HG03460 (cell line): ENCODE measurements around the gene CRABP1.

Experiments
- ATAC-seq: cut with Tn5 transposase; IDR thresholded peaks from one replicate; pipeline ENCODE4 v1.9.1; 2021; ENCODE audit not compliant: unreplicated experiment

CRABP1 gene

DNA sequence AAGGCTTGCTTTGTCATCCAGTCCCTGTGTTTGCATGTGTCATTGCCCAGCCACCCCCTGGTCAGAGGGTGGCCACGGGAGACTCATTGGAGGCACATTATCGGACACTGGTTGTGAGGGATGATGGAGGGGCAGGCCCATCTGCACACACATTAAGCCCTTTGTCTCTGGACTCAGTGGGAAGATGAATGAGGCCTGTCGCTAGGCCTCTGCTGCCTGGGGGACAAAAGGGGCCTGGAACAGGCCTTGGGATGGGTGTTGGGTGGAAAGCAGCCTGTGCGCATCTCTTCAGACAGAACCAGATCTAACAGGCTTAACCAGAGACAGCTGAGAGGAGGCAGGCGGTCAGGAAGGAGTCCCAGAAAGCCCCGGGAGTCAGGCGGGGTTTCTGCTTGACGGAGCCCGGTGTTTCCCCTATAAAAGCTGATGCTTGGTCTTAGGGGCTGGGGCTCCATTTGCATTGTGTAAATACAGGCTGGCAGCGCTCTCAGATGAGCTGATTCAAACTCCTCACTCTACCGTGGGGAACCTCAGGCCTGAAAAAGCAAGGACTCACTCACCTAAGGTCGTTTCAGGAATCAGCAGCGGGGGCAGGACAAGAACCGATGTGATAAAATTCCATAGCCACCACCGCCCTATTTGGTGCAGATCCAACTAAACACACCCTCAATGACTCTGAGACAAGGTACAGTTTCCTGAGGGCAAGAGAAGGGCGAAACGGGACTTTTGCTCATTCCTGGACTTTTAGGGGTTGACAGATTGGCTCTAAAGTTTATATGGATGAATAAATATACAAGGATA lies 23.7 kb upstream of the CRABP1 start:
- ATAC-seq = no peak

DNA sequence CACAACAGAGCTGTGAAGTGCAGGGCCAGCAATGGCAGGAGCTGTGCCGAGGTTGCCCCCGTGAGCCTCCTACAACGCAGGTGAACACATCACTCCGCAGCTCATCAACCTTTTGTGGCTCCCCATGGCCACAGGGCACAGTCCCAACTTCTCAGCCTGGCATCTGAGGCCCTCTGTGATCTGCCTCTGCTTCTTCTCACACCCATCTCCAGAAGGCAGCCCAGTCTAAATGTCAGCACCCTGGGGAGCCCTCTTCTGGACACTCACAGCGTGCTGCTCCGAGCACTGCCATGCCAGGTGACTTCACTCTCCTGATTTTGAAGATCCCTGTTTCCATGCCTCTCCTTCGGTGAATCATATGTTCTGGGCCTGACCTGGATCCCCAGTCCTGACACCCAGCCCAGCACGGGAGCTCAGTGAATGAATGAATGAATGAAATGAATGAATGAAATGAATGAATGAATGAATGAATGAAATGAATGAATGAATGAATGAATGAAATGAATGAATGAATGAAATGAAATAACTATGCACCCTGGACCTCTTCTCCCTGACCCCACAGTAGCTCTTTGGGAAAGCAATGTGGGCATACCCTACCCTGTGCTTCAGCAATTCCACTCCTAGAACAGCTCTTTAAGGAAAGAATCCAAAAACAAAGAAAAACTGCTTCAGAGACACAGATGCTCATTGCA lies 22.9 kb upstream of the CRABP1 start:
- ATAC-seq = no peak

DNA sequence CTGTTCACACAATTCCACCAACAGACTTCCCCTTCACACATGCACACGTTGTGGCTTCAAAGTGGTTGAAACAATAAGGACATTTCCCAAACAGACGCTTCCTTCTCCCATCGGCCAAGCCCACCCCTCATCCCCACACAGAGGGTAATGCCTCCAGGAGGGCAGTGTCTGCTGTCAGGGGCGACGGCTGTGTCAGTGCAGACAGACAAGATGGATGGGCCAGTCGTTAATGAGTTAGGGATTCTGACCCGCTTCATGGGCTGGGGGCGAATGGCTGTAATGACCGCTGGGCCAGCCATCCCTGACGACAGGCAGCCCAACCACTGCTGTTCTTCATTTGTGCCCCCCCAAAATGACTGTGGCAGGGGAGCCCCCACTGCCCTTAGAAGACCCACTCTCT lies 20.6 kb upstream of the CRABP1 start:
- ATAC-seq = no peak

DNA sequence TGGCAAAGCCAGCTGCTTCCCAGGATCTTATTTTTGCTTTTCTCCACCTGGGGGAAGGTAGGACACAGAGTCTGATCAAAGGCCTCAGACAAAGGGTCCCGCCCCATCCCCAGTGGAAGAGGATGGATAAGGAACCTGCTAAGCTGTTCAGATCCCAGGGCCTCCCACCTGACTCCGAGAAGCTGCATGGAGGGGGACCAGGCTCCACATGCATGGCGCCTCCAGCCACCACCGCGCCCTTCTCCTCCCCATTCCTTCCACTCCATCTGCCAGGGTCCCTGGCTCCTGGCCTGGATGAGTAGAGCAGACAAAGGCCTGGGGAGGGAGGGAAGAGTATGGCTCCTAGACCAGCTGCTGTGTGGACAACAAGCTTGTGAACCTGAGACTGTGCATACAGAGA lies 20.0 kb upstream of the CRABP1 start:
- ATAC-seq = no peak

DNA sequence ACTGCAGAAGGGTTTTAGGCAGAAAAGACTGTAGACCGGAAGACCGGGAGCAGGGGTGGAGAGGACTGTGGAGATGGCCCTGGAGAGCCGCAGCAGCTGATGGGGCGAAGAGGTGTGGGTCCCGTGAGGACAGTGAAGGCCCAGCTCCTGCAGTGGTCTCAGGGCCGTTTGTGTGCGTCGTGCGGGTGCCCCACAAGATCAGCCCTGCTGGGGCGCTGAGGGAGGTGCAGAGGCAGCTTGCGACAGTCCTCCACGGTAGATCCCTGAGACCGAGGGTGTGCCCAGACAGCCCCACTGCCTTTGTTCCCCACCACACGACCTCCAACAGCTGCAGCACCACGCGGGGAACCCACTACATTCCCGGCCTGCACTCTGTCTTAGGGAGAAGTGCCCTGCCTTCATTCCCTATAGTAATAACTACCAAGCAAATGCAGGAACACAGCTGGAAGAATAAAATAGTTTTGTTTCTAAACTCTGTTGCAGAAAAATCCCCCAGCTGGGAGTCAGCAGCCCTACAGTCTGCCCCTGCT lies 19.0 kb upstream of the CRABP1 start:
- ATAC-seq = no peak

DNA sequence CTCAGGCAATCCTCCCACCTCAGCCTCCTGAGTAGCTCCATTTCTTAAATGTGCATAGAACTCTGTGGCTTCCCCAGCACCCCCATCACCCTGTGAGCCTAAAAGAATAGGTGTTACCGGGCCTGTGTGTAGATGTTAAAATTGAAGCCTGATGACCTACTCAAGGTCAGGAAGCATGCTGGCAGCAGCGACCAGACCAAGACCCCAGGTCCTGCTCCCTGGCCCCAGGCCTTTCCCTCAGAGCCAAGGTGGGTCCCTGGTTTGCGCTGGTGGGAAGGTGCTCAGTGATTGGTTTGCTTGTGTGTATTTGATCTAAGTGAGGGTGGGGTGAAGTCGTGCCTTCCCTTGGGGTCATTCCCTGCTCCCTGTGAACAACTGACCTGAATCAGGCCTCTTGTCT lies 18.4 kb upstream of the CRABP1 start:
- ATAC-seq = no peak

DNA sequence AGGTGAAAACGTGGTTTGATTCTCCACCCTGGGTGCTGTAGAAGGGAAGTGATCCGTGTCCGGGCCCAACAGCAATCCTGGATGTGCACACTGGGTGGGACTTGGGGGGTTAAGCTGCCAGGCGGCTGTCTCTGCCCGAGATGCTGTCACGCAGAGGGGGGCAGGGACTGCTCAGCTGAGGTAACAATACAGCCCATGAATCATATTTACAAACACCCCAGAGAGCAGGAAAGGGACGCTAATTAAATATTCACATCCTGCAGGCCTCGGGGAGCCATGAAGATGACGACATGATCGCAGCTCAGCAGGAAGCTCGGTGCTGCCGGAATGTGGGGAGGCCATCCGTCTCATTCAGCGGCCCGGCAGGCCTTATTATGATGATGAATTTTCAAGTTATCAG lies 17.9 kb upstream of the CRABP1 start:
- no peak for ATAC-seq

DNA sequence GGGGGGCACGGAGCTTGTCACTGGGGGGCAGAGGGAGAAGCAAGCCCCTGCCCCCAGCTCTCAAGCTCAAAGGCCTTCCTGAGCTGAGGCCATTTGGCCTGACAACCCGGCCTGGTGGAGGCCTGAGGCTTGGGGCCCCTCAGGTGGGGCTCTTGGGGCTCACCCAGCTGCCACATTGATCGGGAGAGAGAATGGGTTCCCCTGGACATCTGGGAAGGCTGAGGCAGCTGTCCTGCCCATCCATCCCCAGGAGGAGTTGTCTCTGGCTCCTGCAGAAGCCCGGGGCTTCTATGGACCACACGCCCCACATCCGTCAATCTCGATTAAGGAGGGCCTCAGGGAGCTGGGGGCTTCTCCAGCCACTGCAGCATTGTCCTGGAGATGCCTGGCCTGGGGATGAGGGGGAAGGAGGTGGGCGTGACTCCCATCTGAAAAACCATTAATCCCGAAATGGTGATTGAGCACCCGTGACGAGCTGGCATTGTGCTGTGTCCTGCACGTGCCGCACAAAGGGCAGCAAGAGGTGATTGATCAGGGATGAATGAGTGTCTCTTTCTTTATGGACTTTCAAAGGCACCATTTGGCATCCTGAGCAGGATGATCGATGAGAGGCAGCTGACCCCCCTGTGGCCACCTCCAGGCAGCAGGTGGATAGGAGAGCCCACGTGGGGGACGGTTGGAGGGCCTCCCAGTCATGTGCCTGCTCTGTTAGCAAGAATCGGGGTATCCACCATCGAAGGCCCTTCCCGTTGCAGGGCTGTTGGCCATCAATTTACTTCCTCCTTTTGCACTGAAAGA lies 17.2 kb upstream of the CRABP1 start:
- no peak for ATAC-seq

DNA sequence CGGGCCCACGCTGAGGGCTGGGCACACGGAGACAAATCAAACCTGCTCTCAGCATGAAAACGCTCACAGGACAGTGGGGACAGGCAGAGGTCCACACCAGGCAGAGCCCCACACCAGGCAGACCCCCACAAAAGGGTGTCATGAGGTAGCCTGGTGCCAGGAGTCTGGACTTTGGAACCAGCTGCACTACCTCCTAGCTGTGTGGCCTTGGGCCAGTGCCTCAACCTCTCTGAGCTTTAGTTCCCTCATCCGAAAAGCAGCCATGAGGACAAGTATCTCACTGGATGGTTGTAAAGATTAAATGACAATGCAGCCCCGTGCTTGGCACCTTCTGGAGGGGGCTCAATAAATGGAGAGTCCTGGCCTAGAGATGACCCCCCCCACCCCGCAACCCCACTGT lies 16.5 kb upstream of the CRABP1 start:
- ATAC-seq = no peak

DNA sequence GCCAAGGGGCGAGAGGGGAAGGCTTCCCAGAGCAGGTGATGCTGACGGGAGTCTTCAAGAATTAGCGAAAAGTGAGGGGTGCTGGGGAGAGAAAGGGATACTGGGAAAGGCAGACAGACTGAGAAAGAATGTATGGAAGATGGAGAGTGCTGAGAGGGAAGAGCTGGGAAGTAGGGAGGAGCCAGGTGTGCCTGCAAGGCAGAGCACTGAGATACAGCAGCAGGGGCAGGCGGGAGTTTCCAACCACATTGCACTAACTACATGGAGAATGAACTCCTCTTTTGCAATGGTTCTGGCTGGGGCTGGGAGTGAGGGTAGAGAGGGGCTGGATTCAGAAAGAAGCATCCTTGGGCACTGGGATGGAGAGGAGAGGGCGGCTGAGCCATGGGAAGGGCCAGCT lies 16.0 kb upstream of the CRABP1 start:
- no peak for ATAC-seq

DNA sequence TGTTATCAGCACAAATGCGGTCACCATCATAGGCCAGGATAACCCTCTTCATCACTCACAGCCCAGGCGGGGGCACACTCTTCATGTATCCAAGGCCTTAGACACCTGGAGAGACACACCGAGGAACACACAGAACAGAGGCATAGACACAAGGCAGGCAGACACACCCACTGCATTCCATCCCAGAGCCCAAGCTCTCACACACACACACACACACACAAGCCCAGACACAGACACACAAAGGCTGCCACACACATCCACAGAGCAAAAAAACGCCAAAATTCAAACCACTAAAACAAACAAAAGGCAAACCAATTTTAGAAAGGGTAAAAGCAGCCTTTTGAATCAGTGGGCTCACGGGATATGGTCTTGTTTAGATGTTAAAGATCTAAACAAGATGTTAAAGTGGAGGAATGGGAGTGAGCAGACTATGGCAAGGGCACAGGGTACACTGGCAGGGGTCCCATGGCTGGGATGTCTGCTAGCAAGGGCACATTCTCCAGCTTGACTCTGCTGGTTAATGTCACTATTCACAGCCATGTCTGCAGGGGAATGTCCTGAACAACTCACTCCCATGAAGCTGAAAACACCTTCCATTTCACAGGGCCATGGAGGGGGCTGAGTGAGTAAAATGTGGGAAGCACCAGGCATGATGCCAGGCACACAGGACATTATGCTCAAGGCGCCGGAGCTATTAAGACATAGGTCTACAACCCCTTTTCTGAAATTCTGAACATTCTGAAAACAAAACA lies 14.9 kb upstream of the CRABP1 start:
- ATAC-seq = no peak

DNA sequence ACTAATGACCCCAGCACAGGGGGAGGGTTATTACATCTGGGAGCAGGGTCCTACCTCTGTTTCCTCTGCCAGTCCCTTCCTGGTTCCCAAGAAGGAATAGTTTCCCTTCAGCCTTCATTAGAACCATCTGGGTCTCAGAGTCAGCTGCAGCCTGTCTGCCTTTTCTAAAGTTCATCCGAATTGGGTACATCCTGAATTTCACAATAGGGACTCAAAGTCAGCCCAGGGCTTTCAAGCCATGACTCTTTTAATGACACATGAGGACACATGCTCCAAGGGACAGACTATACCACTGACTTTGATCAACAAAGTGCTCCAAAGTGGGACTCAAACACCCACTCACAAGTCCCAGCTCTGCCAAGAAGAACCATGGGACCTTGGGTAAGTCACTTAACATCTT lies 12.7 kb upstream of the CRABP1 start:
- no peak for ATAC-seq

DNA sequence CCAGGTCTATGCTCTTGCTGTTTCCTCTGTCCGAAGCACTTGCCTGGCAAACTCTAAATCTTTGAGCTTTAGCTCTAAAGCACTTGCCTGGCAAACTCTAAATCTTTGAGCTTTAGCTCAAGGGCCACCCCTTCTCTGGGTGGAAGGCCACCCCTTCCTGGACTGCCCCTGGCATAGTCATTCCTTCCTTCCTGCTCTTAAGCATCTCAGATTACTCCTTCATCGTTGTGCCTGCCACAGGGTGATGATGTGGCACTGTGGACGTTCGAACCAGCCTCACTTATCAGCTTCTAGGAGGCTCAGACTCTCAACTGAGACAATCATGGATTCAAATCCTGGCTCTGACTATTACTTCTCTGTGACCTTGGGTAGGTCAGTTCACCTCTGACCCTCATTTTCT lies 10.5 kb upstream of the CRABP1 start:
- ATAC-seq = no peak

DNA sequence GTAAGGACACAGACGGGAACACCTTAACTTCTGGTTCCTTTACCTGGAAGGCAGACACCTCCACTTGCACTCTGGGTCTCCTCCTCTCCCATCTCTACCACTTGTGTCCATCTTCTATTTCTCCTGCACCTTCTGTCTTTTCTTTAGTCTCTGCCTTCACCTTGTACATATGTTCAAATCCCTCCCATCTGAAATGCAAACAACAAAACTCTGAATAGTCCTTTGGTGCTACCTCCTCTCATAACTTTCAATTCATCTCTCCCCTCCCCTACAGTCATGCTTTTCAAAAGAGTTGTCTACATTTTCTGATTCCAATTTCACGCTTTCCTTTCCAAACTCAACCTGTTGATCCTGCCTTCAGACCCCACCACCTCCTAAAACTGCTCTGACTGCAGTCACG lies 5.3 kb upstream of the CRABP1 start:
- ATAC-seq = no peak

DNA sequence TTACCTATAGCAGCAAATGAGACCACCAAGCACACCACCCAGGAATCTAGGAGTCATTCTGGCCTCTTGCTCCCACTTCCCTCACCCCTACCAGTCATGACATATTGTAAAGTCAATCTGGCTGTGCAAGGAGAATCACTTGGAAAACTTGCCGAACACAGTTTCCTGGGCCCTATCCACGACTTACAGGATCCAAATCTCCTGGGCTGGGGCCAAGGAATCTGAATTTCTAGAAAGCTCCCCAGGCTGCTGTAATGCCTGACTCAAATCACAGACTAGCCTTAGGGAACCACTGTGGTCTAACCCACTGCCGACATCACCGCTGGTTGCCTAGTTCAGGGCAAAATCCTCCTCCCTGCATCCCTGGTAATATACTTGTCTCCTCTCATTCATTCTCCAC lies 4.2 kb upstream of the CRABP1 start:
- no peak for ATAC-seq

DNA sequence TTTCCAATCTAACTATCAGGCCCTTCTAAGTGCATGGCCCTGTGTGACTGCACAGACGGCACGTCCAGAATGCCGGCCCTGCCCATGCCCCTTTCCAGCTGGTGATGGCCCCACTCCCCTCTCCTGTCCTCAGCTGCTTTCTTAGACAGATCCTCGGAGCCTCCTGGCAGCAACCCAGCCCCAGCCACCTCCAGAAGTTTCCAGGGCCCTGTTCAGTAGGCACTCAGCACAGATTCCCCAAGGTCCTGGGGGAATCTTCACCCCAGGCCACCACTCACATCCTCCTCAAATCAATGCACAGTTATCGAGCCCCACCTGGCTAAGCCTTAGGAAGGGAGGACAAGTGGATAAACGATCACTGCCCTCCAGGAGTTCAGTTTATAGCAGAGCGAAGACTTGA lies 1.4 kb upstream of the CRABP1 start:
- ATAC-seq = no peak

DNA sequence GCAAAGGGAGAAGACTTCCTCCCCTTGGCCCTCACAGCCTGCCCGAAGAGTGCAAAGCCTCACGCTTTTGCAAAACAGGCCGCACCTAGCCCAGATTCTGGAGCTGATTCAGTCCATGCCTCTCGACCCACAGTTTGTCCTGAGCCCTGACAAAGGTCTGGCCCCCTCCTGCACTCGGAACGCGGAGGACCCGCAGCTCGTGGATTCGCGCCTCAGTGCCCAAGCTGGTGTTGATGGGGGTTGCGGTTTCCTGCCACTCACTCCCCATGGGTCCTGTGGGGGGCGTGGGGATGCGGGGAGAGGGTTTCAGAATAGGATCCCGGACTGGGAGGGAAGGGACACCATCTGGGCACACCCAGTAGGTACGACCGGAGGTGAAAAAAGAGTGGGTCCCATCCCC lies 594 bp upstream of the CRABP1 start:
- ATAC-seq = no peak

DNA sequence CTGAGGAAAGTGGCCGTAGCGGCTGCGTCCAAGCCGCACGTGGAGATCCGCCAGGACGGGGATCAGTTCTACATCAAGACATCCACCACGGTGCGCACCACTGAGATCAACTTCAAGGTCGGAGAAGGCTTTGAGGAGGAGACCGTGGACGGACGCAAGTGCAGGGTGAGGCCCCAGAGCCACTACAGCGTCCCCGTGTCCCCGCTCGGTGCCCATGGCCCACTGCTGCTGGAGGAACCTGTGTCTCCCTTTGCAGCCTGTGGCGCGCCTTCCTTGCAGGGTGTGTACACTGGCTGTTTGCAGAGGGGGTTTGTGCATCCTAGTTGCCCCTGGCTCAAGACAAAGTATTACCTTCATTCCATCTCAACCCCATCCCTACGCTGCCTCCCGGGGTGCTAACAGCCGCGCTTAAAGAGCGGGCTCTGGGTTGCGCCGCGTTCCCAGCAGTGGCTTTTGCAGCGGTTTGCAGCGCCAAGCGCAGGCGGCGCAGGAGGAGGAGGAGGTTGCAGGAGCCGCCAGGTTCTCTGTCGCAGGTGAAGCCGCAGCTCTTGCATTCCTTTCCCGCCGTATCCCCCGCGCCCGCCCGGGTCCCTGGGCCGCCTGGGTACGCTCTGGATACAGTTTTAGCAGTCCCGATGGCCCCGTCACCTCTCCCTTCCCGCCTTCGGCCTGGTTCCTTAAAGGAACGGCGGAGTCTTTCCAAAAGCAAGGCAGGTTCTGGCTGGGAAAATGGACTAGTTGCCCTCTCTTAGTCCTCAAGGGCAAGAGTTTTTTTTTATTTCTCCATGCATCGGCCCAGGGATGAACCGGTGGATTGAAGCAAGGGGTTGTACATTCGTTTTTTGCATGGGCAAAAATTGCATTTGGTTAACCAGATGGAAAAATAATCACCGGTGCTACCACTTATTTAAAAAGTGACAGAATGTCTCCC lies 1.2 kb downstream of the CRABP1 start:
- no peak for ATAC-seq

DNA sequence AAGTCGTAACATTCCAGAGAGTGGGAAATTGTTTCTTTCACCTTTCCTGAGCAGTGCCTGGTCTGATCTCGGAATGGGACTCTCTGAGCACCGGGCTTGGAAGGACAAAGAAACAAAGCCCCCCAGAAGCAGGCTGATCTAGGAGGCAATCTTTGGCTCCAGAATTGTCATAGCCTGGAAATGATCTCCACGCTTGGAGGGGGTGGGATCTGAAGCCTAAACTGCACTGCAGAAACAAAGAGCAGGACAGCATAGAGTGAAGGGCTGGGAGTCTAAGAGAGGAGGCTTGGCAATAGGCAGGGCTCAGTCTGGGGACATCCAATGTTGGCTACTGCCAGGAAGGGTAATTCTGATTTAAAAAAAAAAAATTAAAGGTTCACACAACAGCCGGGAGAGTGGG lies 1.9 kb downstream of the CRABP1 start:
- no peak for ATAC-seq
